GM23248 (cell line): Measurements from ENCODE around the gene PPP1R13B.

ENCODE experiments used
- EZH2 ChIP-seq: fragments of 200-600 bp; sonication (generic); IDR thresholded peaks from 2 replicates; pipeline ENCODE4 v1.6.1; 2018; ENCODE audit warnings: antibody characterized with exemption, mild to moderate bottlenecking; ENCODE audit not compliant: insufficient read depth, poor library complexity, severe bottlenecking
- EZH2phosphoT487 ChIP-seq: fragments of 200-600 bp; sonication (generic); IDR thresholded peaks from 2 replicates; pipeline ENCODE4 v1.6.1; 2018; ENCODE audit warnings: antibody characterized with exemption, moderate library complexity, mild to moderate bottlenecking, low read depth; ENCODE audit not compliant: insufficient read depth

- TF ChIP-seq EZH2phosphoT487 (no peak), EZH2 (no peak)
Observed at GRCh38 chr14:103719751-103720150, 127.6 kb downstream of the PPP1R13B start.
